H1 (cell line): ENCODE measurements around the gene PIK3CA. TPM values are rescaled to one million over a fixed set of nuclear protein-coding genes. Genes with fewer than 3 reads are reported as not detected.

ENCODE experiments used
- CTCF ChIA-PET: fragments of 300-600 bp; sonication (Branson Sonifier 250); formaldehyde crosslinking; loops from one replicate; lab custom pipeline; 2021; ENCODE audit not compliant: partially characterized antibody; lab: Charles Lee
- POLR2A ChIA-PET: fragments of 300-600 bp; sonication (Branson Sonifier 250); formaldehyde crosslinking; loops from one replicate; lab custom pipeline; 2021; ENCODE audit warnings: inconsistent platforms; ENCODE audit not compliant: partially characterized antibody; lab: Charles Lee
- DNase-seq, 2 experiments: peaks; one replicate each; pipeline versions ENCODE4 v3.0.0 to v3.0.0-alpha.2; 2010 to 2022; ENCODE audit warnings: low spot score in 2 of 2, low read depth in 1 of 2, mixed read lengths in 1 of 2
- FAIRE-seq: peaks from 2 replicates; lab custom pipeline; 2011; peaks lifted over from hg19 to GRCh38; lab: Jason Lieb, UNC
- H2AFZ ChIP-seq: 2 replicates; pipeline ENCODE4 v1.8.1; 2012; ENCODE audit warnings: low read length, inconsistent platforms
- H2AK5ac ChIP-seq: 2 replicates; pipeline ENCODE4 v1.6.1; 2013; ENCODE audit warnings: low read depth, low read length
- H2BK120ac ChIP-seq: replicated peaks from 2 replicates; pipeline ENCODE3; 2013; ENCODE audit warnings: low read depth, low read length, inconsistent platforms
- H2BK12ac ChIP-seq: 2 replicates; pipeline ENCODE4 v1.6.1; 2013; ENCODE audit warnings: low read depth, low read length
- H2BK15ac ChIP-seq: 2 replicates; pipeline ENCODE4 v1.6.1; 2013; ENCODE audit warnings: low read length
- H2BK20ac ChIP-seq: 2 replicates; pipeline ENCODE4 v1.6.1; 2013; ENCODE audit warnings: low read length
- H2BK5ac ChIP-seq: 2 replicates; pipeline ENCODE4 v1.6.1; 2013; ENCODE audit warnings: low read depth, low read length
- H3K14ac ChIP-seq: 2 replicates; pipeline ENCODE4 v1.6.1; 2013; ENCODE audit warnings: inconsistent platforms; ENCODE audit not compliant: insufficient read length
- H3K18ac ChIP-seq: 2 replicates; pipeline ENCODE4 v1.6.1; 2013; ENCODE audit warnings: low read length; ENCODE audit errors: extremely low read depth
- H3K23ac ChIP-seq: 2 replicates; pipeline ENCODE4 v1.6.1; 2013; ENCODE audit warnings: inconsistent platforms; ENCODE audit not compliant: insufficient read length
- H3K23me2 ChIP-seq: 2 replicates; pipeline ENCODE4 v1.6.1; 2013; ENCODE audit warnings: low read depth, low read length
- H3K27ac ChIP-seq: 2 replicates; pipeline ENCODE4 v1.6.1; 2011; ENCODE audit warnings: low read depth, low read length, inconsistent platforms
- H3K27me3 ChIP-seq, 4 experiments: replicated peaks in 1 of 4; 1 replicate in 1 of 4; 2 replicates in 3 of 4; pipeline versions ENCODE4 v1.6.1 to v1.8.1; 2011 to 2013; ENCODE audit warnings: low read length in 3 of 4, mild to moderate bottlenecking in 3 of 4, inconsistent platforms in 2 of 4, mixed read lengths in 2 of 4, moderate library complexity in 1 of 4; ENCODE audit not compliant: control insufficient read depth in 3 of 4, insufficient read depth in 3 of 4; ENCODE audit errors: extremely low read depth in 1 of 4
- H3K36me3 ChIP-seq, 4 experiments: 2 replicates each; pipeline versions ENCODE4 v1.6.1 to v1.8.1; 2011 to 2013; ENCODE audit warnings: mild to moderate bottlenecking in 4 of 4, low read length in 3 of 4, moderate library complexity in 2 of 4, control low read depth in 1 of 4, inconsistent platforms in 1 of 4; ENCODE audit not compliant: insufficient read depth in 4 of 4, control insufficient read depth in 2 of 4
- H3K4ac ChIP-seq: replicated peaks from 2 replicates; pipeline ENCODE3; 2013; ENCODE audit warnings: low read length, low read depth, mixed read lengths, inconsistent platforms; ENCODE audit not compliant: insufficient read length
- H3K4me1 ChIP-seq, 4 experiments: replicated peaks in 1 of 4; 1 replicate in 1 of 4; 2 replicates in 3 of 4; pipeline versions ENCODE4 v1.6.1 to v1.8.1; 2011 to 2013; ENCODE audit warnings: low read length in 3 of 4, inconsistent platforms in 2 of 4, mixed read lengths in 1 of 4; ENCODE audit not compliant: insufficient read depth in 4 of 4, control insufficient read depth in 3 of 4
- H3K4me2 ChIP-seq, 2 experiments: 2 replicates each; pipeline versions ENCODE4 v1.6.1 to v1.8.1; 2011 to 2013; ENCODE audit warnings: low read depth in 2 of 2, low read length in 2 of 2, control low read depth in 1 of 2, inconsistent platforms in 1 of 2, mild to moderate bottlenecking in 1 of 2; ENCODE audit not compliant: insufficient read depth in 1 of 2
- H3K4me3 ChIP-seq, 4 experiments: fragments of 200-600, 300-600 bp in 1 of 4; sonication (generic), shearing (Covaris generic), sonication (Bioruptor Twin) in 1 of 4; 2 replicates each; pipeline versions ENCODE4 v1.5.1 to v1.8.1; 2011 to 2016; ENCODE audit warnings: low read length in 4 of 4, low read depth in 3 of 4, control low read depth in 2 of 4, inconsistent platforms in 2 of 4, mild to moderate bottlenecking in 2 of 4, mixed read lengths in 1 of 4, moderate library complexity in 1 of 4; ENCODE audit not compliant: insufficient read depth in 2 of 4; ENCODE audit errors: extremely low read depth in 1 of 4
- H3K56ac ChIP-seq: replicated peaks from 2 replicates; pipeline ENCODE3; 2013; ENCODE audit warnings: low read depth, mild to moderate bottlenecking, mixed read lengths, low read length, inconsistent platforms; ENCODE audit not compliant: insufficient read length
- H3K79me1 ChIP-seq: 2 replicates; pipeline ENCODE4 v1.6.1; 2013; ENCODE audit warnings: low read depth, low read length, control low read depth
- H3K79me2 ChIP-seq, 2 experiments: 2 replicates each; pipeline versions ENCODE4 v1.6.1 to v1.8.1; 2012 to 2013; ENCODE audit warnings: low read length in 2 of 2, mild to moderate bottlenecking in 2 of 2, inconsistent platforms in 1 of 2; ENCODE audit not compliant: insufficient read depth in 2 of 2, control insufficient read depth in 1 of 2
- H3K9ac ChIP-seq, 4 experiments: replicated peaks in 1 of 4; 1 replicate in 1 of 4; 2 replicates in 3 of 4; pipeline versions ENCODE4 v1.6.1 to v1.8.1; 2011 to 2013; ENCODE audit warnings: low read depth in 3 of 4, low read length in 3 of 4, control low read depth in 2 of 4, mild to moderate bottlenecking in 2 of 4, moderate library complexity in 2 of 4, inconsistent platforms in 1 of 4; ENCODE audit errors: extremely low read depth in 1 of 4
- H3K9me3 ChIP-seq, 2 experiments: 2 replicates each; pipeline versions ENCODE4 v1.6.1 to v1.8.1; 2012 to 2013; ENCODE audit warnings: mild to moderate bottlenecking in 2 of 2, moderate library complexity in 2 of 2, control low read depth in 1 of 2, inconsistent platforms in 1 of 2, low read depth in 1 of 2, low read length in 1 of 2, mixed read lengths in 1 of 2; ENCODE audit not compliant: insufficient read depth in 2 of 2
- H4K20me1 ChIP-seq, 2 experiments: replicated peaks in 1 of 2; 2 replicates each; pipeline versions ENCODE3 to v1.8.1; 2011 to 2013; ENCODE audit warnings: inconsistent platforms in 2 of 2, low read length in 2 of 2, mild to moderate bottlenecking in 1 of 2; ENCODE audit not compliant: insufficient read depth in 2 of 2, control insufficient read depth in 1 of 2
- H4K5ac ChIP-seq: 2 replicates; pipeline ENCODE4 v1.6.1; 2013; ENCODE audit warnings: low read length, low read depth, mixed read lengths, inconsistent platforms; ENCODE audit not compliant: insufficient read length
- H4K8ac ChIP-seq: 2 replicates; pipeline ENCODE4 v1.8.0; 2013; ENCODE audit warnings: mild to moderate bottlenecking, moderate library complexity, low read length, inconsistent platforms; ENCODE audit not compliant: insufficient read depth; ENCODE audit errors: extremely low read depth
- H4K91ac ChIP-seq: replicated peaks from 2 replicates; pipeline ENCODE3; 2013; ENCODE audit warnings: low read length, mixed read lengths, inconsistent platforms; ENCODE audit not compliant: insufficient read length
- BACH1 ChIP-seq: IDR thresholded peaks from 2 replicates; pipeline ENCODE4 v1.6.1; 2012; ENCODE audit warnings: low read length, improper control_type of control experiment
- CBX8 ChIP-seq: fragments of 300-800, 300-1000 bp; sonication (generic); IDR thresholded peaks from 2 replicates; pipeline ENCODE4 v1.7.1; 2016; ENCODE audit warnings: low read depth, low read length, borderline replicate concordance
- CHD1 ChIP-seq: IDR thresholded peaks from 2 replicates; pipeline ENCODE4 v1.6.1; 2012; ENCODE audit warnings: low read depth, low read length, improper control_type of control experiment
- EGR1 ChIP-seq: IDR thresholded peaks from 2 replicates; pipeline ENCODE4 v1.6.1; 2011; ENCODE audit warnings: low read depth, low read length, borderline replicate concordance
- EZH2 ChIP-seq: fragments of 200-600 bp; sonication (generic); IDR thresholded peaks from 2 replicates; pipeline ENCODE4 v1.7.1; 2012; ENCODE audit warnings: low read depth, mild to moderate bottlenecking, moderate library complexity, low read length, inconsistent platforms; ENCODE audit not compliant: severe bottlenecking
- JUN ChIP-seq: IDR thresholded peaks from 2 replicates; pipeline ENCODE4 v1.6.1; 2011; ENCODE audit warnings: low read depth, mild to moderate bottlenecking, improper control_type of control experiment, low read length
- JUND ChIP-seq: IDR thresholded peaks from 2 replicates; pipeline ENCODE4 v1.6.1; 2011; ENCODE audit warnings: mild to moderate bottlenecking, improper control_type of control experiment, low read length
- KDM5A ChIP-seq: fragments of 200-600 bp; IDR thresholded peaks from 2 replicates; pipeline ENCODE4 v1.7.1; 2012; ENCODE audit warnings: mild to moderate bottlenecking, low read length, inconsistent platforms, mixed read lengths
- POU5F1 ChIP-seq: IDR thresholded peaks from 2 replicates; pipeline ENCODE4 v1.6.1; 2011; ENCODE audit warnings: low read depth, mild to moderate bottlenecking, low read length, moderate library complexity
- RBBP5 ChIP-seq: IDR thresholded peaks from 2 replicates; pipeline ENCODE4 v1.7.1; 2012; ENCODE audit warnings: low read depth, mild to moderate bottlenecking, inconsistent platforms, low read length, moderate library complexity, borderline replicate concordance
- RNF2 ChIP-seq: fragments of 200-900, 300-1000 bp; sonication (generic); IDR thresholded peaks from 2 replicates; pipeline ENCODE4 v1.7.1; 2016; ENCODE audit warnings: borderline replicate concordance, low read depth, mild to moderate bottlenecking, antibody characterized with exemption, low read length; ENCODE audit not compliant: poor library complexity, severe bottlenecking; ENCODE audit errors: missing control alignments
- SIRT6 ChIP-seq: IDR thresholded peaks from one replicate; pipeline ENCODE4 v1.7.1; 2012; ENCODE audit warnings: low read length, inconsistent platforms
- SIX5 ChIP-seq: IDR thresholded peaks from 2 replicates; pipeline ENCODE4 v1.6.1; 2011; ENCODE audit warnings: mild to moderate bottlenecking, low read depth, low read length
- TEAD4 ChIP-seq: IDR thresholded peaks from 2 replicates; pipeline ENCODE4 v1.6.1; 2012; ENCODE audit warnings: low read depth, low read length, inconsistent platforms, mixed read lengths
- WGBS, 2 experiments: shearing (Covaris generic) in 1 of 2; methylation state at CpG; one replicate each; pipeline versions ENCODE4 v1.1.6 to v1.1.7; 2013 to 2015; ENCODE audit warnings: low lambda C conversion rate in 2 of 2, mixed read lengths in 2 of 2, inconsistent platforms in 1 of 2, low coverage in 1 of 2, missing lambda C conversion rate in 1 of 2; ENCODE audit not compliant: insufficient replicate concordance in 2 of 2, insufficient coverage in 1 of 2, insufficient read length in 1 of 2; ENCODE audit errors: extremely low coverage in 1 of 2, missing lambda C conversion rate in 1 of 2; 5-methylcytosine and 5-hydroxymethylcytosine counted together
- polyA plus RNA-seq, 7 experiments: library from polyadenylated mRNA; depleted of rRNA in 3 of 7; stranded (reverse) in 5 of 7; unstranded in 2 of 7; fragments of >200 nt in 5 of 7; fragments of 200-250 nt in 2 of 7; gene quantifications; 1 replicate in 5 of 7; 2 replicates in 1 of 7; 4 replicates in 1 of 7; pipeline versions ENCODE4 v1.2.1 to v1.2.3, GENCODE V29; 2011 to 2013; ENCODE audit warnings: missing spikeins in 2 of 7, mixed read lengths in 2 of 7
- total RNA-seq: library from RNA; stranded (reverse); fragmentation: NEBNext Ultra II Directional; extraction: Animal tissue kit (Norgen Biotek cat#: 25700); gene quantifications from 2 replicates; pipeline ENCODE4 v1.2.1, GENCODE V29; 2021
- TF ChIP-seq, protein P1 (sequence below): IDR thresholded peaks from 2 replicates; pipeline ENCODE4 v1.6.1; 2011; ENCODE audit warnings: low read length, improper control_type of control experiment

PIK3CA gene
- total and polyA plus RNA-seq, 2 of the 8 experiments (the other 6 are each of a cell fraction or from before 2014, with no cell fraction given) = 1.6 to 11.3 TPM

DNA sequence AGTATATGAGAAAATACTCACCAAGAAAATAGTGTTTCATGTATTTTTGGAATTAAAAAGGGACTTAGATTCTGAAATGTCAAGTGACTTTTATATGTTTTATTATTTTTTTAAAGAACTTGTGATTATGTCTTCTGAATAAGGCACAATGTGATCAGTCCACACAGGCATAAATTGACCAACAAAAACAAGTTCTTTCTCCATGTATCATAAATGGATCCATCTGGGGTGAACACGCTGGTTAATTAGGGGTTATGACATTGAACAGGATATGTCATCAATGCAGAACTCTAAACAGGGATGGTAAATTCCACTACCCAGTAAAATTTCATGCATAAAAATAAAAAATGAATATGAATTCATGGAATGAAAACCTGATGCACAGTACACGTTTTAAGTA, 31.3 kb upstream of the PIK3CA start:
- H3K14ac ChIP-seq = no peak overlapping the region
- no peak overlapping the region for H4K5ac ChIP-seq
- no peak overlapping the region for H3K4ac ChIP-seq
- H4K91ac ChIP-seq = no peak overlapping the region
- CTCF ChIA-PET = no interaction called here
- no peak overlapping the region for H3K18ac ChIP-seq
- H3K23ac ChIP-seq = no peak overlapping the region
- H3K4me3 ChIP-seq = no peak overlapping the region
- no peak overlapping the region for H2AFZ ChIP-seq
- no peaks in the 10 kb centered on the region for H3K4me1 ChIP-seq
- H3K56ac ChIP-seq = no peak overlapping the region
- no peak overlapping the region for H3K27ac ChIP-seq
- no peaks in the 10 kb centered on the region for H3K36me3 ChIP-seq
- H3K9ac ChIP-seq = no peak overlapping the region
- DNase-seq (no peak), FAIRE-seq (no peak)
- H3K79me1 ChIP-seq = no peaks in the 10 kb centered on the region
- no peaks in the 10 kb centered on the region for H3K27me3 ChIP-seq
- H4K8ac ChIP-seq = no peak overlapping the region
- WGBS, 2 experiments = 92% methylated on average over 2 of the region's 2 CpGs; no CpG with 5 or more reads in 1 of the 2 experiments
- no peak overlapping the region for H2BK5ac ChIP-seq
- H2BK20ac ChIP-seq = no peak overlapping the region
- H3K4me2 ChIP-seq = no peak overlapping the region
- no peaks in the 10 kb centered on the region for H3K79me2 ChIP-seq
- no peak overlapping the region for H2BK12ac ChIP-seq
- H3K9me3 ChIP-seq = peaks cover 2 to 4% of the 10 kb centered on the region in 2 experiments; a peak in 1 of 4 replicates
- H2BK15ac ChIP-seq = no peak overlapping the region
- no peak overlapping the region for H2BK120ac ChIP-seq
- no peaks in the 10 kb centered on the region for H4K20me1 ChIP-seq
- no peaks in the 10 kb centered on the region for H3K23me2 ChIP-seq
- no peak overlapping the region for H2AK5ac ChIP-seq
- POLR2A ChIA-PET = no interaction called here
- TF ChIP-seq, protein P1, sequence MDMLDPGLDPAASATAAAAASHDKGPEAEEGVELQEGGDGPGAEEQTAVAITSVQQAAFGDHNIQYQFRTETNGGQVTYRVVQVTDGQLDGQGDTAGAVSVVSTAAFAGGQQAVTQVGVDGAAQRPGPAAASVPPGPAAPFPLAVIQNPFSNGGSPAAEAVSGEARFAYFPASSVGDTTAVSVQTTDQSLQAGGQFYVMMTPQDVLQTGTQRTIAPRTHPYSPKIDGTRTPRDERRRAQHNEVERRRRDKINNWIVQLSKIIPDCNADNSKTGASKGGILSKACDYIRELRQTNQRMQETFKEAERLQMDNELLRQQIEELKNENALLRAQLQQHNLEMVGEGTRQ = no peak
- TF ChIP-seq CBX8 (no peak), TEAD4 (no peak), EGR1 (no peak), BACH1 (no peak), POU5F1 (no peak), JUND (no peak), JUN (no peak), KDM5A (no peak), RBBP5 (no peak), CHD1 (no peak), SIX5 (no peak), SIRT6 (no peak), EZH2 (no peak), RNF2 (no peak)
